ENCODE data around the gene IL36B.

IL36B gene

GRCh38 chr2:113053666-113054065, 999 bp upstream of the IL36B start:
- DNase-seq (ENCODE audit: low spot score): no peak

- DNase-seq (ENCODE audit: low spot score): no peak
Measured at GRCh38 chr2:113050921-113051895, 1.5 kb downstream of the IL36B start.

- no peak for DNase-seq (ENCODE audit: low spot score)
Measured at GRCh38 chr2:113046465-113046864, 6.2 kb downstream of the IL36B start.

- DNase-seq (ENCODE audit: low spot score): no peak
Measured at GRCh38 chr2:113041871-113042270, 10.8 kb downstream of the IL36B start.

GRCh38 chr2:113039719-113040118, 12.9 kb downstream of the IL36B start:
- no peak for DNase-seq (ENCODE audit: low spot score)

- no peak for DNase-seq (ENCODE audit: low spot score)
Measured at GRCh38 chr2:113039158-113039557, 13.5 kb downstream of the IL36B start.

- DNase-seq (ENCODE audit: low spot score): no peak
Measured at GRCh38 chr2:113038291-113038690, 14.4 kb downstream of the IL36B start.

GRCh38 chr2:113036763-113037162, 15.9 kb downstream of the IL36B start:
- DNase-seq (ENCODE audit: low spot score): no peak

- DNase-seq (ENCODE audit: low spot score): no peak
Measured at GRCh38 chr2:113034016-113034415, 18.7 kb downstream of the IL36B start.

- no peak for DNase-seq (ENCODE audit: low spot score)
Measured at GRCh38 chr2:113032737-113033136, 19.9 kb downstream of the IL36B start.

- DNase-seq (ENCODE audit: low spot score): no peak
Measured at GRCh38 chr2:113028112-113028511, 24.6 kb downstream of the IL36B start.

- no peak for DNase-seq (ENCODE audit: low spot score)
Measured at GRCh38 chr2:113027691-113028090, 25.0 kb downstream of the IL36B start.

GRCh38 chr2:113025737-113026136, 26.9 kb downstream of the IL36B start:
- no peak for DNase-seq (ENCODE audit: low spot score)

- DNase-seq (ENCODE audit: low spot score): no peak
Measured at GRCh38 chr2:113024764-113025163, 27.9 kb downstream of the IL36B start.

- DNase-seq (ENCODE audit: low spot score): no peak
Measured at GRCh38 chr2:113021312-113021711, 31.4 kb downstream of the IL36B start.

- no peak for DNase-seq (ENCODE audit: low spot score)
Measured at GRCh38 chr2:113018509-113018908, 34.2 kb downstream of the IL36B start.

- no peak for DNase-seq (ENCODE audit: low spot score)
Measured at GRCh38 chr2:113015655-113016054, 37.0 kb downstream of the IL36B start.

- DNase-seq (ENCODE audit: low spot score): no peak
Measured at GRCh38 chr2:113015042-113015441, 37.6 kb downstream of the IL36B start.

- no peak for DNase-seq (ENCODE audit: low spot score)
Measured at GRCh38 chr2:113014067-113014466, 38.6 kb downstream of the IL36B start.

- DNase-seq (ENCODE audit: low spot score): no peak
Measured at GRCh38 chr2:113013336-113013661, 39.4 kb downstream of the IL36B start.

GRCh38 chr2:113012436-113013335, 40.0 kb downstream of the IL36B start:
- DNase-seq (ENCODE audit: low spot score): peak; percentile 58

GRCh38 chr2:113011108-113011507, 41.6 kb downstream of the IL36B start:
- DNase-seq (ENCODE audit: low spot score): no peak

- DNase-seq (ENCODE audit: low spot score): no peak
Measured at GRCh38 chr2:113010088-113010487, 42.6 kb downstream of the IL36B start.

Measured in hematopoietic multipotent progenitor cell treated with erythropoietin and hydrocortisone succinate and interleukin-3 and kit ligand, for 17 days (in vitro differentiated cells).